Endothelial cell of umbilical vein (primary cell): Measurements from ENCODE around the gene TBC1D5. TPM values are rescaled to one million over a fixed set of nuclear protein-coding genes. Genes with fewer than 3 reads are reported as not detected.
A peak's percentile ranks its signal among the peaks of the same experiment; 100 is the strongest.

Source experiments
- BruUV-seq: library from RNA; stranded (reverse); fragments of 400-500 nt; replicated peaks from 2 replicates; lab custom pipeline; 2021; lab: Mats Ljungman, UMichigan
- CTCF ChIA-PET: fragments of 300-600, 350-600 bp; sonication (Branson Sonifier 250); formaldehyde crosslinking; loops from one replicate; lab custom pipeline; 2021; ENCODE audit warnings: antibody characterized with exemption, inconsistent platforms; lab: Charles Lee
- POLR2A ChIA-PET: fragments of 300-600, 350-600 bp; sonication (Branson Sonifier 250); formaldehyde crosslinking; loops from one replicate; lab custom pipeline; 2021; ENCODE audit warnings: antibody characterized with exemption, inconsistent platforms; lab: Charles Lee
- DNase-seq: peaks from one replicate; pipeline ENCODE4 v3.0.0-alpha.2; 2011; ENCODE audit warnings: low read depth, low spot score
- FAIRE-seq: peaks from 2 replicates; lab custom pipeline; 2011; peaks lifted over from hg19 to GRCh38; lab: Jason Lieb, UNC
- H2AFZ ChIP-seq: 2 replicates; pipeline ENCODE4 v1.6.0; 2012; ENCODE audit warnings: low read depth, low read length, control low read depth, inconsistent platforms
- H3K27ac ChIP-seq: 2 replicates; pipeline ENCODE4 v1.5.1; 2011; ENCODE audit warnings: low read depth, mild to moderate bottlenecking, control low read depth, low read length, moderate library complexity; ENCODE audit not compliant: insufficient read depth
- H3K27me3 ChIP-seq, 2 experiments: 2 replicates each; pipeline versions ENCODE4 v1.6.0 to v1.6.1; 2011; ENCODE audit warnings: low read length in 2 of 2, mixed read lengths in 1 of 2; ENCODE audit not compliant: control insufficient read depth in 2 of 2, insufficient read depth in 2 of 2
- H3K36me3 ChIP-seq, 2 experiments: 2 replicates in 1 of 2; 3 replicates in 1 of 2; pipeline ENCODE4 v1.5.1; 2011; ENCODE audit warnings: low read length in 2 of 2, mild to moderate bottlenecking in 1 of 2, moderate library complexity in 1 of 2; ENCODE audit not compliant: control insufficient read depth in 2 of 2, insufficient read depth in 2 of 2; ENCODE audit errors: extremely low read depth in 1 of 2
- H3K4me1 ChIP-seq: 3 replicates; pipeline ENCODE4 v1.5.1; 2011; ENCODE audit warnings: mild to moderate bottlenecking, low read length; ENCODE audit not compliant: control insufficient read depth, insufficient read depth; ENCODE audit errors: extremely low read depth
- H3K4me2 ChIP-seq: 2 replicates; pipeline ENCODE4 v1.6.1; 2011; ENCODE audit warnings: low read length, control low read depth, mixed read lengths; ENCODE audit not compliant: insufficient read depth
- H3K4me3 ChIP-seq, 3 experiments: fragments of 200-600 bp in 1 of 3; sonication (generic), shearing (Covaris generic) in 1 of 3; replicated peaks in 1 of 3; 2 replicates each; pipeline ENCODE4 v1.5.1; 2011 to 2016; ENCODE audit warnings: control low read depth in 3 of 3, low read length in 3 of 3, mild to moderate bottlenecking in 2 of 3, inconsistent platforms in 1 of 3, low read depth in 1 of 3, moderate library complexity in 1 of 3; ENCODE audit not compliant: insufficient read depth in 1 of 3
- H3K79me2 ChIP-seq: 2 replicates; pipeline ENCODE4 v1.6.0; 2012; ENCODE audit warnings: low read length, inconsistent platforms; ENCODE audit not compliant: control insufficient read depth, insufficient read depth
- H3K9ac ChIP-seq: replicated peaks from 2 replicates; pipeline ENCODE3; 2011; ENCODE audit warnings: low read length, control low read depth; ENCODE audit not compliant: insufficient read depth; ENCODE audit errors: extremely low read depth
- H3K9me1 ChIP-seq: replicated peaks from 3 replicates; pipeline ENCODE4 v1.6.0; 2011; ENCODE audit warnings: mild to moderate bottlenecking, low read length; ENCODE audit not compliant: control insufficient read depth, insufficient read depth; ENCODE audit errors: extremely low read depth
- H3K9me3 ChIP-seq: replicated peaks from 2 replicates; pipeline ENCODE4 v1.5.1; 2012; ENCODE audit warnings: low read length, inconsistent platforms; ENCODE audit not compliant: control insufficient read depth, insufficient read depth
- H4K20me1 ChIP-seq: replicated peaks from 2 replicates; pipeline ENCODE3; 2011; ENCODE audit warnings: mild to moderate bottlenecking, low read length; ENCODE audit not compliant: control insufficient read depth, insufficient read depth; ENCODE audit errors: extremely low read depth
- CTCF ChIP-seq, 2 donors: IDR thresholded peaks; 1 replicate in 1 of 2; 2 replicates in 1 of 2; pipeline ENCODE4 v1.5.1; 2011; ENCODE audit warnings: low read length in 2 of 2, mild to moderate bottlenecking in 2 of 2, moderate library complexity in 2 of 2, control low read depth in 1 of 2, inconsistent platforms in 1 of 2, low read depth in 1 of 2; ENCODE audit not compliant: insufficient read depth in 1 of 2; ENCODE audit errors: extremely low read depth in 1 of 2
- EZH2 ChIP-seq: IDR thresholded peaks from 2 replicates; pipeline ENCODE4 v1.6.1; 2012; ENCODE audit warnings: borderline replicate concordance, low read depth, mild to moderate bottlenecking, moderate library complexity, low read length, inconsistent platforms; ENCODE audit not compliant: severe bottlenecking
- FOS ChIP-seq: IDR thresholded peaks from 2 replicates; pipeline ENCODE4 v1.6.1; 2011; ENCODE audit warnings: mild to moderate bottlenecking, low read length, moderate library complexity, borderline replicate concordance; ENCODE audit not compliant: insufficient read depth
- GATA2 ChIP-seq: IDR thresholded peaks from 2 replicates; pipeline ENCODE4 v1.7.0; 2011; ENCODE audit warnings: low read depth, mild to moderate bottlenecking, moderate library complexity, mixed read lengths, low read length; ENCODE audit not compliant: insufficient read length, insufficient read depth
- JUN ChIP-seq: IDR thresholded peaks from 2 replicates; pipeline ENCODE4 v1.6.1; 2011; ENCODE audit warnings: borderline replicate concordance, low read depth; ENCODE audit not compliant: insufficient read length, insufficient read depth
- MAX ChIP-seq: IDR thresholded peaks from 2 replicates; pipeline ENCODE4 v1.6.1; 2011; ENCODE audit not compliant: insufficient read depth, insufficient read length
- MYC ChIP-seq: IDR thresholded peaks from one replicate; pipeline ENCODE4 v1.6.1; 2011; ENCODE audit warnings: mild to moderate bottlenecking, low read depth, low read length
- POLR2A ChIP-seq: IDR thresholded peaks from 2 replicates; pipeline ENCODE4 v1.6.1; 2012; ENCODE audit warnings: low read depth, mild to moderate bottlenecking, control low read depth, low read length
- POLR2AphosphoS5 ChIP-seq: IDR thresholded peaks from 2 replicates; pipeline ENCODE4 v1.6.1; 2012; ENCODE audit warnings: low read depth, mild to moderate bottlenecking, control low read depth, low read length, moderate library complexity; ENCODE audit not compliant: insufficient read depth
- dilution Hi-C: fragments of 300-500 bp; cut with MboI; formaldehyde crosslinking; loops from one replicate; pipeline ENCODE4 v1.15.0; 2019; ENCODE audit warnings: low sequenced_read_pairs; ENCODE audit not compliant: extremely low pct_ligation_motif_present
- intact Hi-C: fragments of 100-400 bp; cut with micrococcal nuclease; formaldehyde crosslinking; loops from one replicate; pipeline ENCODE4 v1.10.0; 2022
- polyA plus RNA-seq, 4 experiments: library from polyadenylated mRNA; depleted of rRNA in 3 of 4; stranded (reverse) in 3 of 4; unstranded in 1 of 4; fragments of >200 nt; gene quantifications; 2 replicates each; pipeline versions ENCODE4 v1.2.1 to v1.2.3, GENCODE V29; 2011 to 2012; ENCODE audit warnings: missing spikeins in 1 of 4
- total RNA-seq: library from RNA; stranded (reverse); gene quantifications from 2 replicates; pipeline ENCODE4 v1.2.3, GENCODE V29; 2021

TBC1D5 gene
- total and polyA plus RNA-seq, 2 donors (not counting 3 experiments of a cell fraction or from before 2014, with no cell fraction given): 17.5 to 44.7 TPM

GRCh38 chr3:17553080-17553479 lies 189.4 kb downstream of the TBC1D5 start:
- ChIA-PET POLR2A (no interaction called here), CTCF (interaction anchor here (0.8 to 2.4 kb wide), 4 partner anchors 8 to 288 kb away, joined by 3 to 8 read pairs (median 7); no protein-coding TSS in a partner anchor)
- H4K20me1 ChIP-seq: no peaks in the 10 kb centered on the region
- DNase-seq: peak; percentile 14
- H2AFZ ChIP-seq: no peak overlapping the region
- intact Hi-C loops (no loop called here), dilution Hi-C loops (no loop called here)
- no peak overlapping the region for H3K4me3 ChIP-seq
- no TSS peak for BruUV-seq
- H3K4me2 ChIP-seq: no peak overlapping the region
- H3K27me3 ChIP-seq: no peaks in the 10 kb centered on the region
- no peak overlapping the region for H3K27ac ChIP-seq
- H3K9me1 ChIP-seq: no peaks in the 10 kb centered on the region
- H3K9me3 ChIP-seq: no peaks in the 10 kb centered on the region
- no peak for TF ChIP-seq GATA2
- no peak for TF ChIP-seq CTCF (IDR thresholded peaks at IDR 0.05; ENCODE audit: extremely low read depth in 1 of 2, insufficient read depth in 1 of 2, low read depth in 1 of 2, low read length in 2 of 2)
- TF ChIP-seq MYC: no peak
- TF ChIP-seq MAX: no peak
- no peak for TF ChIP-seq POLR2A
- no peaks in the 10 kb centered on the region for H3K36me3 ChIP-seq
- H3K79me2 ChIP-seq: no peaks in the 10 kb centered on the region
- H3K4me1 ChIP-seq: no peaks in the 10 kb centered on the region
- no peak overlapping the region for H3K9ac ChIP-seq
- FAIRE-seq: no peak

- H3K79me2 ChIP-seq: no peaks in the 10 kb centered on the region
- no peak overlapping the region for H3K4me3 ChIP-seq
- ChIA-PET POLR2A (no interaction called here), CTCF (interaction anchor here (0.8 to 2.4 kb wide), 5 partner anchors 9 to 289 kb away, joined by 3 to 8 read pairs (median 7); no protein-coding TSS in a partner anchor)
- no peaks in the 10 kb centered on the region for H3K36me3 ChIP-seq
- H3K9me1 ChIP-seq: no peaks in the 10 kb centered on the region
- H3K9me3 ChIP-seq: no peaks in the 10 kb centered on the region
- dilution Hi-C loops: no loop called here
- no TSS peak for BruUV-seq
- TF ChIP-seq MYC (no peak), MAX (no peak), EZH2 (no peak), POLR2AphosphoS5 (no peak), FOS (no peak), CTCF (IDR thresholded peaks at IDR 0.05; ENCODE audit: extremely low read depth in 1 of 2, insufficient read depth in 1 of 2, low read depth in 1 of 2, low read length in 2 of 2) (no peak), GATA2 (no peak), JUN (no peak), POLR2A (no peak)
- FAIRE-seq (no peak), DNase-seq (no peak)
- no peak overlapping the region for H2AFZ ChIP-seq
- no peaks in the 10 kb centered on the region for H4K20me1 ChIP-seq
- no peaks in the 10 kb centered on the region for H3K4me1 ChIP-seq
- intact Hi-C loops: no loop called here
- no peaks in the 10 kb centered on the region for H3K27me3 ChIP-seq
- H3K4me2 ChIP-seq: no peak overlapping the region
- H3K27ac ChIP-seq: no peak overlapping the region
- no peak overlapping the region for H3K9ac ChIP-seq
Measured at GRCh38 chr3:17552351-17552750, 190.1 kb downstream of the TBC1D5 start.
